HCT116 (cell line): ENCODE measurements around the gene DDAH1.

ENCODE experiments used
- EZH2phosphoT487 ChIP-seq: fragments of 200-600 bp; IDR thresholded peaks from 2 replicates; pipeline ENCODE4 v1.6.1; 2018; ENCODE audit warnings: antibody characterized with exemption, borderline replicate concordance
- JUND ChIP-seq: IDR thresholded peaks from 2 replicates; pipeline ENCODE4 v1.6.1; 2012
- POLR2A ChIP-seq: IDR thresholded peaks from 2 replicates; pipeline ENCODE4 v1.7.0; 2011; ENCODE audit warnings: borderline replicate concordance; ENCODE audit not compliant: insufficient read depth, insufficient read length; ENCODE audit errors: extremely low read depth
- POLR2AphosphoS5 ChIP-seq: IDR thresholded peaks from 2 replicates; pipeline ENCODE4 v1.6.1; 2011; ENCODE audit warnings: mild to moderate bottlenecking, low read depth, low read length, moderate library complexity
- RAD21 ChIP-seq: IDR thresholded peaks from 2 replicates; pipeline ENCODE4 v1.6.1; 2012; ENCODE audit warnings: low read depth, mild to moderate bottlenecking
- SP1 ChIP-seq: IDR thresholded peaks from 2 replicates; pipeline ENCODE4 v1.6.1; 2012; ENCODE audit warnings: low read depth
- YY1 ChIP-seq: IDR thresholded peaks from 2 replicates; pipeline ENCODE4 v1.6.1; 2011; ENCODE audit warnings: low read length, low read depth, moderate library complexity, mild to moderate bottlenecking; ENCODE audit not compliant: insufficient replicate concordance; ENCODE audit errors: extremely low read depth
- ZNF274 ChIP-seq: fragments of 200-500 bp; sonication (Bioruptor generic); IDR thresholded peaks from 2 replicates; pipeline ENCODE4 v1.6.1; 2014; ENCODE audit warnings: mild to moderate bottlenecking, low read depth, low read length, inconsistent platforms
- TF ChIP-seq, protein P1 (sequence below), 3 experiments: fragments of 200-600 bp in 1 of 3; sonication (generic) in 1 of 3; IDR thresholded peaks in 2 of 3; conservative IDR thresholded peaks in 1 of 3; 2 replicates each; pipeline ENCODE4 v1.5.1; 2012 to 2017; ENCODE audit warnings: low read depth in 2 of 3, low read length in 2 of 3, antibody characterized with exemption in 1 of 3, borderline replicate concordance in 1 of 3, control low read depth in 1 of 3, mild to moderate bottlenecking in 1 of 3, mixed read lengths in 1 of 3, mixed run types in 1 of 3, moderate library complexity in 1 of 3; ENCODE audit not compliant: insufficient read depth in 1 of 3
- TF ChIP-seq, protein P2 (sequence below): IDR thresholded peaks from 2 replicates; pipeline ENCODE4 v1.6.1; 2012; ENCODE audit warnings: low read depth

DNA sequence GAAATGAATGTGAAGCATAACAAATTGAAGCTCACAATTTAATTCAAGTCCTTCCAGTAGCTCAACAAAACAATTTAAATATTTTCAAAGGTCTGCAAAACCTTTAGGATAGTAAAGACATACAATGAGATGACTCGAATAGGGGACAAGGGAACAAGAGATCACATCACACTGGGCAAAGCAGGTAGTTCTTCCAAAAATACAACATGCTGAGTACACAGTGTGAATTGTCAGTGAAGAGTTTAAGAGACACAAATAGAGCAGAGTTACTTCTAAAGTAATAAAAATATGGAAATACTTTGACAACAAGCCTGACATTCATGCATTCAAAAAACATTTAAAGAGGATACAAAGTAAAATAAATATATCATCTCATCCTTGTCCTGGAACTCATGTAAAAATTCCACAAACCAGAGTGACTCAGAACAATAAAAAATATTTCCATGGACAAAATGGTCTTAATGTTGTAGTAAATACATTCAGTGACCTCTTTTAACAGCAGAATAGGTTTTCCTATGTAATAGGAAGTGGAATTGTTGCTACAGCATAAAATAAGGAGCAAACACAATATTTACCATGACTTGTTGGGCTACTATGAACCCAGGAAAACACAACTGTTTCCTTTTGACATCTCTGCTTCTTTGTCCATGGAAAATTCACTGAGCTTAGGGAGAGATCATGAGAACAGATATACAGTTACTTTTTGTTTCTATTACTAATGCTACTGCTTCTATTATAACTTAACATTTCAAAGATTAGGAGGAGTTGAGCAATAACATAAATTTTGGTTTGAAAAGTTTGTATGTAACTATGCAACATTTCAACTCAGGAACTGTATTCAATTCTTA lies 104.9 kb downstream of the DDAH1 start:
- TF ChIP-seq, protein P1, sequence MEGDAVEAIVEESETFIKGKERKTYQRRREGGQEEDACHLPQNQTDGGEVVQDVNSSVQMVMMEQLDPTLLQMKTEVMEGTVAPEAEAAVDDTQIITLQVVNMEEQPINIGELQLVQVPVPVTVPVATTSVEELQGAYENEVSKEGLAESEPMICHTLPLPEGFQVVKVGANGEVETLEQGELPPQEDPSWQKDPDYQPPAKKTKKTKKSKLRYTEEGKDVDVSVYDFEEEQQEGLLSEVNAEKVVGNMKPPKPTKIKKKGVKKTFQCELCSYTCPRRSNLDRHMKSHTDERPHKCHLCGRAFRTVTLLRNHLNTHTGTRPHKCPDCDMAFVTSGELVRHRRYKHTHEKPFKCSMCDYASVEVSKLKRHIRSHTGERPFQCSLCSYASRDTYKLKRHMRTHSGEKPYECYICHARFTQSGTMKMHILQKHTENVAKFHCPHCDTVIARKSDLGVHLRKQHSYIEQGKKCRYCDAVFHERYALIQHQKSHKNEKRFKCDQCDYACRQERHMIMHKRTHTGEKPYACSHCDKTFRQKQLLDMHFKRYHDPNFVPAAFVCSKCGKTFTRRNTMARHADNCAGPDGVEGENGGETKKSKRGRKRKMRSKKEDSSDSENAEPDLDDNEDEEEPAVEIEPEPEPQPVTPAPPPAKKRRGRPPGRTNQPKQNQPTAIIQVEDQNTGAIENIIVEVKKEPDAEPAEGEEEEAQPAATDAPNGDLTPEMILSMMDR (IDR thresholded peaks at IDR 0.05 in 2 of 3, conservative IDR thresholded peaks at IDR 0.05 in 1 of 3; ENCODE audit: borderline replicate concordance in 1 of 3, insufficient read depth in 1 of 3, low read depth in 2 of 3, low read length in 2 of 3) = no peak
- TF ChIP-seq RAD21 = no peak
- TF ChIP-seq POLR2AphosphoS5 = no peak
- TF ChIP-seq, protein P2, sequence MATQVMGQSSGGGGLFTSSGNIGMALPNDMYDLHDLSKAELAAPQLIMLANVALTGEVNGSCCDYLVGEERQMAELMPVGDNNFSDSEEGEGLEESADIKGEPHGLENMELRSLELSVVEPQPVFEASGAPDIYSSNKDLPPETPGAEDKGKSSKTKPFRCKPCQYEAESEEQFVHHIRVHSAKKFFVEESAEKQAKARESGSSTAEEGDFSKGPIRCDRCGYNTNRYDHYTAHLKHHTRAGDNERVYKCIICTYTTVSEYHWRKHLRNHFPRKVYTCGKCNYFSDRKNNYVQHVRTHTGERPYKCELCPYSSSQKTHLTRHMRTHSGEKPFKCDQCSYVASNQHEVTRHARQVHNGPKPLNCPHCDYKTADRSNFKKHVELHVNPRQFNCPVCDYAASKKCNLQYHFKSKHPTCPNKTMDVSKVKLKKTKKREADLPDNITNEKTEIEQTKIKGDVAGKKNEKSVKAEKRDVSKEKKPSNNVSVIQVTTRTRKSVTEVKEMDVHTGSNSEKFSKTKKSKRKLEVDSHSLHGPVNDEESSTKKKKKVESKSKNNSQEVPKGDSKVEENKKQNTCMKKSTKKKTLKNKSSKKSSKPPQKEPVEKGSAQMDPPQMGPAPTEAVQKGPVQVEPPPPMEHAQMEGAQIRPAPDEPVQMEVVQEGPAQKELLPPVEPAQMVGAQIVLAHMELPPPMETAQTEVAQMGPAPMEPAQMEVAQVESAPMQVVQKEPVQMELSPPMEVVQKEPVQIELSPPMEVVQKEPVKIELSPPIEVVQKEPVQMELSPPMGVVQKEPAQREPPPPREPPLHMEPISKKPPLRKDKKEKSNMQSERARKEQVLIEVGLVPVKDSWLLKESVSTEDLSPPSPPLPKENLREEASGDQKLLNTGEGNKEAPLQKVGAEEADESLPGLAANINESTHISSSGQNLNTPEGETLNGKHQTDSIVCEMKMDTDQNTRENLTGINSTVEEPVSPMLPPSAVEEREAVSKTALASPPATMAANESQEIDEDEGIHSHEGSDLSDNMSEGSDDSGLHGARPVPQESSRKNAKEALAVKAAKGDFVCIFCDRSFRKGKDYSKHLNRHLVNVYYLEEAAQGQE = no peak
- TF ChIP-seq EZH2phosphoT487 = no peak
- no peak for TF ChIP-seq JUND
- no peak for TF ChIP-seq SP1
- no peak for TF ChIP-seq ZNF274
- TF ChIP-seq YY1 = no peak
- TF ChIP-seq POLR2A = no peak
